Adrenal gland (tissue), 5 donors: ENCODE data around the gene SNRNP200.

Source experiments
- CTCF ChIP-seq, 6 experiments: fragments of 450-650 bp in 4 of 6; fragments of 200-600 bp in 2 of 6; sonication (generic) in 1 of 6; IDR thresholded peaks; 1 replicate in 5 of 6; 2 replicates in 1 of 6; pipeline versions ENCODE4 v1.5.1 to v1.8.0; 2016 to 2021; ENCODE audit warnings: antibody characterized with exemption in 6 of 6, mild to moderate bottlenecking in 2 of 6, moderate library complexity in 1 of 6
- POLR2A ChIP-seq, 2 donors: fragments of 450-650 bp; IDR thresholded peaks; one replicate each; pipeline ENCODE4 v1.6.1; 2017; ENCODE audit warnings: antibody characterized with exemption in 2 of 2, mild to moderate bottlenecking in 2 of 2, moderate library complexity in 1 of 2
- donor health status: DM: no; HTN: no; CAD: no.

GRCh38 chr2:96236882-96237281, 68.5 kb downstream of the SNRNP200 start:
- TF ChIP-seq CTCF (IDR thresholded peaks at IDR 0.05) (no peak), POLR2A (IDR thresholded peaks at IDR 0.05) (no peak)
